H7 (cell line): ENCODE measurements around the gene DCP1A. TPM values are rescaled to one million over a fixed set of nuclear protein-coding genes. Genes with fewer than 3 reads are reported as not detected.

ENCODE experiments used
- DNase-seq: peaks from one replicate; pipeline ENCODE4 v3.0.0; 2012
- H3K27me3 ChIP-seq: 2 replicates; pipeline ENCODE4 v1.6.0; 2011; ENCODE audit warnings: mild to moderate bottlenecking, low read length; ENCODE audit not compliant: control insufficient read depth, insufficient read depth
- H3K36me3 ChIP-seq: replicated peaks from 2 replicates; pipeline ENCODE4 v1.5.1; 2011; ENCODE audit warnings: low read length; ENCODE audit not compliant: control insufficient read depth, insufficient read depth
- H3K4me3 ChIP-seq: 2 replicates; pipeline ENCODE4 v1.5.1; 2011; ENCODE audit warnings: low read depth, mild to moderate bottlenecking, control low read depth, low read length, moderate library complexity; ENCODE audit not compliant: insufficient read depth
- total RNA-seq: library from RNA; depleted of rRNA; stranded (reverse); fragments of >200 nt; shearing (Covaris generic); gene quantifications from 2 replicates; pipeline ENCODE4 v1.2.3, GENCODE V29; 2014

Gene DCP1A
- total RNA-seq, 1 experiment from 2014 or later = 12.9 TPM

DNA sequence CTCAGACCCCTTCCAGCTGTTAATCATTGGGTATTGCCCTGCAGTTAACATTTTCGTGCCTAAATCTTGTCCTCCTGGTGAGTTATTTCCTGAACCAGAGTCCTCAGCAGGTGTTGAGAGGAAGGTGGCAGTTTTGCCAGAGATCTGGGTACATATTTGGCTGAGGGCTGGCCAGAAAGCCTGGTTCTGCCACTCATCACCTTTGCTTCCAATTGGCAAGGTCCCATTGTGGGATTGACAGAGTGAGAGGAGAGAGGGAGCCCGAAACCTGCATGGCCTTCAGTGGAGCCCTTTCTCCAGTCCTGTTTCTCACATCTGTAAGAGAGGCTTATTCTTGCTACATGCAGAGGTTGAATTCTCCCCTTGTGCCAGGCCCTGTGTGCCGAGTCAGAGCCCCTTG, 82.6 kb downstream of the DCP1A start:
- Histone ChIP-seq H3K27me3 (no peaks in the 10 kb centered on the region), H3K4me3 (no peak overlapping the region), H3K36me3 (no peaks in the 10 kb centered on the region)
- DNase-seq = no peak

DNA sequence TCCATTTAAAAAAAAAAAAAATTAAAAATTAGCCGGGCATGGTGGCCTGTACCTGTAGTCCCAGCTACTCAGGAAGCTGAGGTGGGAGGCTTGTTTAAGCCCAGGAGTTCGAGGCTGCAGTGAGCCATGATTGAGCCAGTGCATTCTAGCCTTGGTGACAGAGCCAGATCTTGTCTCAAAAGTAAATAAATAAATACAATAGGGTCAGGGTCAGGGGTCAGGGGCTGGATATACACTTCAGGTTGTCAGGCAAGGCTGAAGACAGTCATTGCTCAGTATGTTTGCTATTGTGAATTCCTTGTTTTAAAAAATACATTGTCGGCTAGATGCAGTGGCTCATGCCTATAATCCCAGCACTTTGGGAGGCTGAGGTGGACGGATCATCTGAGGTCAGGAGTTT, 83.4 kb downstream of the DCP1A start:
- no peak for DNase-seq
- Histone ChIP-seq H3K4me3 (no peak overlapping the region), H3K36me3 (no peaks in the 10 kb centered on the region), H3K27me3 (no peaks in the 10 kb centered on the region)

GRCh38 chr3:53261712-53262111, 85.6 kb downstream of the DCP1A start:
- Histone ChIP-seq H3K27me3 (no peaks in the 10 kb centered on the region), H3K36me3 (no peaks in the 10 kb centered on the region), H3K4me3 (no peak overlapping the region)
- peak; percentile 6 for DNase-seq

- Histone ChIP-seq H3K4me3 (no peak overlapping the region), H3K36me3 (no peaks in the 10 kb centered on the region), H3K27me3 (no peaks in the 10 kb centered on the region)
- DNase-seq = peak; percentile 20
Observed at GRCh38 chr3:53260286-53260785, 87.0 kb downstream of the DCP1A start.

DNA sequence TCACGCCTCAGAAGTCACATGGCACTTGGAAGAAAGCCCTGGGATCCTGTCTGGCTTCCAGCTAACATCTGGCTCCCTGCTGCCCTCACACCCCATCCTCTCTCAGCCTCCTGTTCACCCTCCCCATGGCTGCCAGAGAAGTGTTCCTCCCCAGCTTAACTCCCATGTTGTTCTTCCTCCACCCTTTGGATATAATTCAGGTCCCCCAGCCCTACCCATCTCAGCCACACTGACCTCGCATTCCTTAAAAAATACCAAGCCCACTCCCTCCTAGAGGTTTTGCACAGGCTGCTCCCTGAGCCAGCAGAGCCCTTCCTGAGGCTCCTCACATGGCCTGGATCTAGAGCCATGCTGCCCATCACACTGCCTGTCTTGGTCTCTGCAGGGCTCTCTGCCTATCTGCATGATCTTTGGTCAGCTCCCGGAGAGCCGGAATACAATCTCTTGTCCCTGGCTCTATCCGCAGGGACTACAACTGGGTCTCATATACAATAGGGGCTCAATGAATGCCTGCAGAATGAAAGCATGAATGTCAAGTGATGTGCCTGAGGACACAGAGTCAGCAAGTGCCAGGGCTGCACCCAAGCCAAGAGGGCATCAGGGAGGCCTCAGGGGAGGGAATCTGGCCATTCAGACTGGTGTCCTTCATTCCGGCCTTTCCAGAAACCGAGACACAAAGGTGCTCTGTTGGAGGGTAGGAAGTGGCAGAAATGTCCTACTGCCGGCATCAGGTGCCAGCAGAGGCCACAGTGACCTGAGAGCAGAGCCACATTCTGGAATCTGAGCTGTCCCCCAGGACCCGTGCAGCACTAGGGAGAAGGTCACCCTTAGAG, 87.7 kb downstream of the DCP1A start:
- DNase-seq = peak; percentile 58
- Histone ChIP-seq H3K36me3 (no peaks in the 10 kb centered on the region), H3K27me3 (no peaks in the 10 kb centered on the region), H3K4me3 (no peak overlapping the region)

- no peak overlapping the region for H3K4me3 ChIP-seq
- 0 out of 2 replicates have a peak, but pooled peaks cover 2% of the 10 kb centered on the region for H3K36me3 ChIP-seq
- peak; percentile 79 for DNase-seq
- H3K27me3 ChIP-seq = no peaks in the 10 kb centered on the region
Observed at GRCh38 chr3:53258600-53259426, 88.5 kb downstream of the DCP1A start.

- H3K27me3 ChIP-seq = no peaks in the 10 kb centered on the region
- no peak overlapping the region for H3K4me3 ChIP-seq
- DNase-seq = peak; percentile 30
- 0 out of 2 replicates have a peak, but pooled peaks cover 2% of the 10 kb centered on the region for H3K36me3 ChIP-seq
Observed at GRCh38 chr3:53257465-53257864, 89.9 kb downstream of the DCP1A start.

- Histone ChIP-seq H3K36me3 (0 out of 2 replicates have a peak, but pooled peaks cover 2% of the 10 kb centered on the region), H3K4me3 (no peak overlapping the region), H3K27me3 (no peaks in the 10 kb centered on the region)
- DNase-seq = no peak
Observed at GRCh38 chr3:53256704-53257055, 90.7 kb downstream of the DCP1A start.

DNA sequence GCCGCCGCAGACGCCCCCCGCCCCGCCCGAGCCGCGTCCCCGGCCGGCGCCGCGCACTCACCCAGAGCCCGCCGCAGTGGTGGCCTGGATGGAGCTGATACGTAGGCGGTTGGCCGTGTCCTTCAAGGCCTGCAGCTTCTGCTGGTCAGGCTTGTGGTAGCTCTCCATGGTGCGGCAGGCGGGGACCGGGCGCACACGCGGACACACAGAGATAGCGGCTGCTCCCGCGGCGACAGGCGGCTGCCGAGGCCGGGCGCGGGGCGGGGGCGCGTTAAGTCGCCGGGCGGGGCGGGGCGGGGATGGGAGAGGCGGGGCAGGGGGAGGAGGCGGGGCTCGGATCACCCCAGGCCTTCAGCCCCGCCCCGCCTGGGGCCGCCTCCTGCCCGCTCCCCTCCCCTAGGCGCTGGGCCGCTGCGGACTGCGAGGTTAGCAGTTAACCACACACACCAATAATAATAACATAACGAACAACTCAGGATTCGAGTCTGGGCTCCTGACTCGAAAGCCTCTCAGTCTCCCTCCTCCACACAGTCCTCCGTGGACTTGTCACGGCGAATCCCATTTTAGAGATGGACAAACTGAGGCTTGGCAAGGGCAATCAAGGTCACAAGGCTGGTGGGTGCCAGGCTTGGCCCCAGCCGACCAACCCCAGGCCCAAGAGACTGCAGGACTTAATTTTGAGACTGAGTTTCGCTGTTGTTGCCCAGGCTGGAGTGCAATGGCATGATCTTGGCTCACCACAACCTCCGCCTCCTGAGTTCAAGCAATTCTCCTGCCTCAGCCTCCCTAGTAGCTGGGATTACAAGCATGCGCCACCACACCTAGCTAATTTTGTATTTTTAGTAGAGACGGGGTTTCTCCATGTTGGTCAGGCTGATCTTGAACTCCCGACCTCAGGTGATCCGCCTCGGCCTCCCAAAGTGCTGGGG, 91.3 kb downstream of the DCP1A start, which contains the start of gene TKT:
Gene TKT (minus strand): TSS at position 248 of the 929 bp plus-strand sequence. CDS start 80 bp downstream, at position 168.
- Histone ChIP-seq H3K36me3 (peaks cover 5% of the 10 kb centered on the region; the same call in 1 of the 2 replicates), H3K4me3 (peak within 1 kb of the TSS; percentile 94), H3K27me3 (no peaks in the 10 kb centered on the region)
- peak; percentile 100 for DNase-seq

GRCh38 chr3:53255423-53255774, 91.9 kb downstream of the DCP1A start:
- peak overlapping the region; percentile 94 for H3K4me3 ChIP-seq
- DNase-seq = no peak
- H3K36me3 ChIP-seq = peaks cover 5% of the 10 kb centered on the region; the same call in 1 of the 2 replicates
- H3K27me3 ChIP-seq = no peaks in the 10 kb centered on the region

- Histone ChIP-seq H3K36me3 (peaks cover 5% of the 10 kb centered on the region), H3K4me3 (peak overlapping the region; percentile 94), H3K27me3 (no peaks in the 10 kb centered on the region)
- DNase-seq = peak; percentile 89
Observed at GRCh38 chr3:53254509-53255422, 92.6 kb downstream of the DCP1A start.

DNA sequence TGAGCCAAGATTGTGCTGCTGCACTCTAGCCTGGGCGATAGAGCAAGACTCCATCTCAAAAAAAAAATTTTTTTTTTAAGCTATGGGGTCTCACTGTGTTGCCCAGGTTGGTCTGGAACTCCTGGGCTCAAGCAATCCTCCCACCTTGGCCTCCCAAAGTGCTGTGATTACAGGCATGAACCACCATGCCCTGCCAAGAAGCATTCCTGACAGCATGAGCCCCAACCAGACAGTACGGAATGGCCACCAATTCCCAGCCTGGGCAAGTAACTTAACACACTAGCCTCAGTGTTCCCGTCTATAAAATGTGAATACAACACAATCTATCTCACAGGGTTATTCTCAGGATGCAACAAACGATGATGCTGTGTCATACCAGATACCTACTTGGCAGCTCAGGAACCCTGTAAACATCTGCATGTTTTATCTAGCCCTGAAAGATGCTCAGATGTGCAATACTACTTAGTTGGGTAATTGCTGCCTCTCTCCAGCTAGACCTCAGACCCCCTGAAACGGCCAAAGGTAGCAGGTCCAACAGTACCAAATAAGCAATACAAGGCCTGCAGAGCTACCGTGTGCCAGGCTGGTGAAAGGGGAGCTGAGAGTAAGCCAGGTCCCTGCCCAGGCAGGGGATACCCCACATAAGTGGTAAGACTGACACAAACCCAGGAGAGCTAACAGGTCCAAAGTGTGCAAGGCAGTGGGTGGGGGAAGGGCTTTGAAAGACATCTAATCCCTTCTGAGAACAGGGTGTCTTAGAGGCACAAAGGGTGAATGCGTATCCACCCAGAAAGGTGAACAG, 93.4 kb downstream of the DCP1A start:
- H3K27me3 ChIP-seq = no peaks in the 10 kb centered on the region
- DNase-seq = peak; percentile 27
- H3K36me3 ChIP-seq = peaks cover 5% of the 10 kb centered on the region
- H3K4me3 ChIP-seq = peak overlapping the region; percentile 94
